Transverse colon (tissue), 4 donors: ENCODE results near the gene COX10. TPM values are rescaled to one million over a fixed set of nuclear protein-coding genes. Genes with fewer than 3 reads are reported as not detected.

Experiments
- DNase-seq: peaks from one replicate; pipeline ENCODE4 v3.0.0-alpha.2; 2019
- H3K27ac ChIP-seq, 4 donors: fragments of 200-600 bp; sonication (generic); 2 replicates each; pipeline ENCODE4 v1.5.1; 2016 to 2018; ENCODE audit warnings: inconsistent platforms in 4 of 4
- H3K27me3 ChIP-seq: fragments of 200-600 bp; sonication (generic); 2 replicates; pipeline ENCODE4 v1.5.1; 2017; ENCODE audit warnings: inconsistent platforms
- H3K36me3 ChIP-seq, 4 donors: fragments of 200-600 bp; sonication (generic); 2 replicates each; pipeline ENCODE4 v1.5.1; 2017 to 2019; ENCODE audit warnings: inconsistent platforms in 4 of 4
- H3K4me1 ChIP-seq, 4 donors: fragments of 200-600 bp; sonication (generic); 2 replicates each; pipeline ENCODE4 v1.5.1; 2017 to 2020; ENCODE audit warnings: inconsistent platforms in 4 of 4
- H3K4me3 ChIP-seq, 4 donors: fragments of 200-600 bp; sonication (generic); 1 replicate in 1 of 4; 2 replicates in 3 of 4; pipeline versions ENCODE4 v1.5.1 to v1.6.1; 2017 to 2019; ENCODE audit warnings: inconsistent platforms in 4 of 4
- H3K9me3 ChIP-seq, 2 donors: fragments of 200-600 bp; sonication (generic); 2 replicates each; pipeline ENCODE4 v1.5.1; 2017 to 2019; ENCODE audit warnings: inconsistent platforms in 2 of 2
- EP300 ChIP-seq: sonication (generic); formaldehyde crosslinking; IDR thresholded peaks from one replicate; pipeline ENCODE4 v1.6.1; 2017; ENCODE audit warnings: antibody characterized with exemption, low read depth
- POLR2A ChIP-seq: fragments of 450-650 bp; IDR thresholded peaks from one replicate; pipeline ENCODE4 v1.6.1; 2016; ENCODE audit warnings: antibody characterized with exemption, mild to moderate bottlenecking, moderate library complexity
- POLR2AphosphoS5 ChIP-seq, 3 donors: sonication (generic); formaldehyde crosslinking; IDR thresholded peaks; one replicate each; pipeline ENCODE4 v1.6.1; 2016; ENCODE audit warnings: antibody characterized with exemption in 3 of 3
- WGBS, 2 donors: methylation state at CpG; one replicate each; pipeline ENCODE4 v1.1.5; 2018; ENCODE audit warnings: low coverage in 1 of 2; 5-methylcytosine and 5-hydroxymethylcytosine counted together
- in situ Hi-C, 4 donors: fragments of 200-750 bp; cut with MboI; loops; one replicate each; pipeline versions ENCODE4 v1.15.0 to v1.15.1; 2017; ENCODE audit warnings: low sequenced_read_pairs in 3 of 4, low pct_ligation_motif_present in 1 of 4, low pct_unique_long_range_greater_than_20kb in 1 of 4
- intact Hi-C: fragments of 100-400 bp; cut with DNase I; formaldehyde crosslinking; loops from one replicate; pipeline ENCODE4 v1.15.1; 2023; ENCODE audit warnings: low total_unique reads
- total RNA-seq, 4 donors: library from RNA; depleted of rRNA; stranded (reverse); fragments of >200 nt; gene quantifications; one replicate each; pipeline ENCODE4 v1.1.0, GENCODE V29; 2016
- TF ChIP-seq, protein P1 (sequence below), 5 experiments: fragments of 200-600 bp in 3 of 5; fragments of 450-650 bp in 2 of 5; sonication (generic) in 3 of 5; IDR thresholded peaks; 1 replicate in 2 of 5; 2 replicates in 3 of 5; pipeline ENCODE4 v1.5.1; 2016 to 2017; ENCODE audit warnings: antibody characterized with exemption in 5 of 5, inconsistent platforms in 3 of 5, mild to moderate bottlenecking in 2 of 5, moderate library complexity in 1 of 5

The COX10 gene
- total RNA-seq, 4 donors from 2014 or later = 48.9 to 61.9 (median 53.5) TPM

DNA sequence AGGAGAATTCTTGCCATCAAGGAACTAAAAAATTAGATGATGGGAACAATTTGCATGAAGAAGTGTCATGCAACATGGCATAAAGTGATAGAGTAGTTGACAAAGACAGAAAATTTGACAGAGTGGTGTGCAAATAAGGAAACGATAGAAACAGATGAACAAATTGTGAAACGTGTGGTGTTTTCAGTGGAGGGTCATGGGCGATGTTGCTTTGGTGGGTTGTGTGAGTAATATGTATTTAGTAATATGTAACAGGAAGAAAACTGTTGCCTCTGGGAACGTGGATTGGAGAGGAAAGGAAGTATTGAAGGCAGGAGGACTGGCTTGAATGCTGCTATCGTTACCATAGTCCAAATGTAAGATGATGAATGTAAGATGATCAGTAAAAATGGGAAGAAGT lies 3.6 kb downstream of the COX10 start:
- Histone ChIP-seq H3K36me3 (peaks cover 0 to 15% (median 8%) of the 10 kb centered on the region in 4 donors), H3K9me3 (no peaks in the 10 kb centered on the region), H3K4me3 (no peak overlapping the region), H3K27ac (no peak overlapping the region), H3K27me3 (no peaks in the 10 kb centered on the region), H3K4me1 (peaks cover 7 to 39% (median 15%) of the 10 kb centered on the region in 4 donors)
- in situ Hi-C loops = no loop called here
- WGBS, 2 donors = 53 to 84% methylated on average over 4 to 5 of the region's 5 CpGs
- no peak for DNase-seq
- TF ChIP-seq POLR2A (no peak), EP300 (no peak), POLR2AphosphoS5 (IDR thresholded peaks at IDR 0.05) (no peak)
- TF ChIP-seq, protein P1, sequence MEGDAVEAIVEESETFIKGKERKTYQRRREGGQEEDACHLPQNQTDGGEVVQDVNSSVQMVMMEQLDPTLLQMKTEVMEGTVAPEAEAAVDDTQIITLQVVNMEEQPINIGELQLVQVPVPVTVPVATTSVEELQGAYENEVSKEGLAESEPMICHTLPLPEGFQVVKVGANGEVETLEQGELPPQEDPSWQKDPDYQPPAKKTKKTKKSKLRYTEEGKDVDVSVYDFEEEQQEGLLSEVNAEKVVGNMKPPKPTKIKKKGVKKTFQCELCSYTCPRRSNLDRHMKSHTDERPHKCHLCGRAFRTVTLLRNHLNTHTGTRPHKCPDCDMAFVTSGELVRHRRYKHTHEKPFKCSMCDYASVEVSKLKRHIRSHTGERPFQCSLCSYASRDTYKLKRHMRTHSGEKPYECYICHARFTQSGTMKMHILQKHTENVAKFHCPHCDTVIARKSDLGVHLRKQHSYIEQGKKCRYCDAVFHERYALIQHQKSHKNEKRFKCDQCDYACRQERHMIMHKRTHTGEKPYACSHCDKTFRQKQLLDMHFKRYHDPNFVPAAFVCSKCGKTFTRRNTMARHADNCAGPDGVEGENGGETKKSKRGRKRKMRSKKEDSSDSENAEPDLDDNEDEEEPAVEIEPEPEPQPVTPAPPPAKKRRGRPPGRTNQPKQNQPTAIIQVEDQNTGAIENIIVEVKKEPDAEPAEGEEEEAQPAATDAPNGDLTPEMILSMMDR (IDR thresholded peaks at IDR 0.05) = no peak
- intact Hi-C loops = no loop called here

DNA sequence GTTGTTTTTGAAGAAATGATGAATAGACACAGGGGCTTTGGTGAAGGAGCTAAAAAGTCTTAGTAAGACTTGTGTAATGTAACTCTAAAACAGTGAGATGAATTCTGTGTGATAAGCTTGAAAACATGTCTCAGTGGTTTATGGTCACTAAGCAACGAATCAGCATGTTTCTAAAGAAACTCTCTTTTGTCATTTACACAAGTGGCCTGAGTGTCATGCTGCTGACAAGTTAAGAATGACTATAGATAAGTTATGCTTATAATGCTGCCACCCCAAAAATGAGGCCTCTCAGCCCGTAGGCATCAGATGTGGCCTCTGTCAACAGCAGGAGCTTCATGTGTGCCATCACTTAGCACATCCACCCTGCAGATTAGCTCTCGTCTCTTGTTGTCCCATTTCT lies 8.7 kb downstream of the COX10 start:
- intact Hi-C loops = no loop called here
- no peaks in the 10 kb centered on the region for H3K27me3 ChIP-seq
- H3K27ac ChIP-seq = no peak overlapping the region
- H3K9me3 ChIP-seq = no peaks in the 10 kb centered on the region
- H3K4me1 ChIP-seq = peaks cover 0 to 10% (median under 1%) of the 10 kb centered on the region in 4 donors
- TF ChIP-seq POLR2AphosphoS5 (IDR thresholded peaks at IDR 0.05) (no peak), POLR2A (no peak), EP300 (no peak)
- TF ChIP-seq, protein P1 (IDR thresholded peaks at IDR 0.05) = no peak
- H3K36me3 ChIP-seq = peaks cover 0 to 20% (median 8%) of the 10 kb centered on the region in 4 donors
- 92 to 100% methylated on average over 2 to 3 of the region's 3 CpGs for WGBS, 2 donors
- in situ Hi-C loops = no loop called here
- DNase-seq = no peak
- no peak overlapping the region for H3K4me3 ChIP-seq

DNA sequence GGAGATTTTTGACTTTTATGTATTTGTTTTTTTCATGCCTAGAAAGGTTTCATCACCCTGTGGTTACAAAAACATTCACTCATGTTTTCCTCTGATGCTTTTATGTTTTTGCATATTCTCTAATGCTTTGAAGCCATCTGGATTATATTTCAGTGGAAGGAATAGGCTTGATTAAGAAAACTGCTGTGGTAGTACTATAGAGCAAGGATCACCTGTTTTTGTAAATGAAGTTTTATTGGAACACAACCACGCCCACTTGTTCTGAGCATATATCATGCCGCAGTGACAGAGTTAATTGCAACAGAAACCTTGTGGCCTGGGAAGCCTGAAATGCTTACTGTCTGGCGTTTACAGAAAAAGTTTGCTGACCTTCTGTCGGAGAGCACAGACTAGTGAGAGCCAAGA lies 11.5 kb downstream of the COX10 start:
- TF ChIP-seq EP300 (no peak), POLR2A (no peak), POLR2AphosphoS5 (IDR thresholded peaks at IDR 0.05) (no peak)
- TF ChIP-seq, protein P1 (IDR thresholded peaks at IDR 0.05) = no peak
- intact Hi-C loops = no loop called here
- DNase-seq = peak; percentile 36
- in situ Hi-C loops = no loop called here
- Histone ChIP-seq H3K4me1 (peaks cover 0 to 23% (median 8%) of the 10 kb centered on the region in 4 donors), H3K27ac (peak overlapping the region in 1 of 4 donors; percentile 1), H3K4me3 (no peak overlapping the region), H3K27me3 (no peaks in the 10 kb centered on the region), H3K36me3 (peaks cover 0 to 11% (median 4%) of the 10 kb centered on the region in 4 donors), H3K9me3 (no peaks in the 10 kb centered on the region)
- 52 to 83% methylated on average over 1 to 4 of the region's 4 CpGs for WGBS, 2 donors

DNA sequence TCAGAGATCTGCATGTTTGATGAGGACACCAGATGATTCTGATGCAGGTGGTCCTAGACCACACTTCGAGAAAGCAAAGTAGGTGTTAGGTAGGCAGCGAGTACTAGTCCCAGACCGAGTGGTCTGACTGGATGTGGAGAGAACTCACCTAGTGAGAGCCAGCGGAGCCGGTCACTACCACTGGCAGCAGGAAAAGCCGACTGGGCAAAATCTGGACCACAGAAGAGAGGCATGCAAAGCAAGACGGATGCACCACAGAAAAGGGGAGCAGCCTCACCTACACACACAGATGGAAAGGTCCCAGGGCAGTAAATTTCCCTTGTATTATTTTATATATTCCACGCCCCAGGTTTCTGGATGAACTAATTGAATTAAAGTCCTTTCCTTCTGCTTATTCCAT lies 13.5 kb downstream of the COX10 start:
- H3K27ac ChIP-seq = no peak overlapping the region
- H3K36me3 ChIP-seq = peaks cover 0 to 12% (median 0%) of the 10 kb centered on the region in 4 donors
- no peak overlapping the region for H3K4me3 ChIP-seq
- H3K27me3 ChIP-seq = no peaks in the 10 kb centered on the region
- in situ Hi-C loops (no loop called here), intact Hi-C loops (no loop called here)
- TF ChIP-seq POLR2A (no peak), EP300 (no peak), POLR2AphosphoS5 (IDR thresholded peaks at IDR 0.05) (no peak)
- TF ChIP-seq, protein P1 (IDR thresholded peaks at IDR 0.05) = no peak
- H3K4me1 ChIP-seq = peaks cover 0 to 30% (median 11%) of the 10 kb centered on the region in 4 donors
- no peak for DNase-seq
- 78 to 90% methylated on average over 2 to 8 of the region's 8 CpGs for WGBS, 2 donors
- H3K9me3 ChIP-seq = no peaks in the 10 kb centered on the region
